Vagina (tissue), 2 donors: ENCODE data around the gene RTN4IP1.

ENCODE experiments used
- POLR2A ChIP-seq, 2 donors: fragments of 450-650 bp; IDR thresholded peaks; one replicate each; pipeline ENCODE4 v1.6.1; 2017; ENCODE audit warnings: antibody characterized with exemption in 2 of 2, mild to moderate bottlenecking in 2 of 2, moderate library complexity in 2 of 2
- POLR2AphosphoS5 ChIP-seq, 2 donors: sonication (generic); formaldehyde crosslinking; IDR thresholded peaks; one replicate each; pipeline ENCODE4 v1.9.0; 2017; ENCODE audit warnings: antibody characterized with exemption in 2 of 2, mild to moderate bottlenecking in 2 of 2, low read depth in 1 of 2; ENCODE audit not compliant: insufficient read depth in 1 of 2
- TF ChIP-seq, protein P1 (sequence below), 3 experiments: fragments of 450-650 bp in 2 of 3; fragments of 200-600 bp in 1 of 3; sonication (generic) in 1 of 3; IDR thresholded peaks; one replicate each; pipeline ENCODE4 v1.5.1; 2017 to 2019; ENCODE audit warnings: antibody characterized with exemption in 3 of 3, mild to moderate bottlenecking in 2 of 3, moderate library complexity in 2 of 3

DNA sequence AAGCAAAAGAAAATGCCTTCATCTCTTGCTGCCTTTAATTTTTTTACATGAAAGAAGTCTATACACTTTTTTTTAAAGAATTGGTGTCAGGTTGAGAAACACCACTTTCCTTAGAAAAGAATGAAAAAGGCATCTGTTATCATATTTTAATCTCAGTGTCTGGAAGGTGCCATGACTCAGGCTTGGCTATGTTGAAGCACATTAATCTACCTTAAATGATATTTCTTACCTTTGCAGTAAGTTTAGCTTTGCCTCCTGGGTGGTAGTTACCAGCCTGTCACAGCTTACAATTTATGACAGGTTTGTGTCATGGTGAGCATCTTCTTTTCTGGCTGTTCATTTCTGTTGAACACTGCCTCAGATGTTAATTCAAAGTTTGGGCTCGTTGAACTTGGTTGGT lies 95.3 kb downstream of the RTN4IP1 start:
- TF ChIP-seq, protein P1, sequence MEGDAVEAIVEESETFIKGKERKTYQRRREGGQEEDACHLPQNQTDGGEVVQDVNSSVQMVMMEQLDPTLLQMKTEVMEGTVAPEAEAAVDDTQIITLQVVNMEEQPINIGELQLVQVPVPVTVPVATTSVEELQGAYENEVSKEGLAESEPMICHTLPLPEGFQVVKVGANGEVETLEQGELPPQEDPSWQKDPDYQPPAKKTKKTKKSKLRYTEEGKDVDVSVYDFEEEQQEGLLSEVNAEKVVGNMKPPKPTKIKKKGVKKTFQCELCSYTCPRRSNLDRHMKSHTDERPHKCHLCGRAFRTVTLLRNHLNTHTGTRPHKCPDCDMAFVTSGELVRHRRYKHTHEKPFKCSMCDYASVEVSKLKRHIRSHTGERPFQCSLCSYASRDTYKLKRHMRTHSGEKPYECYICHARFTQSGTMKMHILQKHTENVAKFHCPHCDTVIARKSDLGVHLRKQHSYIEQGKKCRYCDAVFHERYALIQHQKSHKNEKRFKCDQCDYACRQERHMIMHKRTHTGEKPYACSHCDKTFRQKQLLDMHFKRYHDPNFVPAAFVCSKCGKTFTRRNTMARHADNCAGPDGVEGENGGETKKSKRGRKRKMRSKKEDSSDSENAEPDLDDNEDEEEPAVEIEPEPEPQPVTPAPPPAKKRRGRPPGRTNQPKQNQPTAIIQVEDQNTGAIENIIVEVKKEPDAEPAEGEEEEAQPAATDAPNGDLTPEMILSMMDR (IDR thresholded peaks at IDR 0.05): no peak
- no peak for TF ChIP-seq POLR2A (IDR thresholded peaks at IDR 0.05)
- no peak for TF ChIP-seq POLR2AphosphoS5 (IDR thresholded peaks at IDR 0.05; ENCODE audit: insufficient read depth in 1 of 2, low read depth in 1 of 2)
